Liver (tissue), 9 donors: ENCODE results near the gene RBM18. TPM values are rescaled to one million over a fixed set of nuclear protein-coding genes. Genes with fewer than 3 reads are reported as not detected.

Experiments used
- DNase-seq: peaks from one replicate; pipeline ENCODE4 v3.0.0-alpha.2; 2017; ENCODE audit warnings: low spot score
- H3K27ac ChIP-seq, 2 donors: one replicate each; pipeline ENCODE4 v1.7.0; 2013; ENCODE audit warnings: inconsistent platforms in 2 of 2, low read length in 2 of 2, control low read depth in 1 of 2, low read depth in 1 of 2, mild to moderate bottlenecking in 1 of 2
- H3K27me3 ChIP-seq, 4 donors: one replicate each; pipeline versions ENCODE4 v1.6.1 to v1.7.0; 2013; ENCODE audit warnings: low read length in 3 of 4, inconsistent platforms in 1 of 4, mild to moderate bottlenecking in 1 of 4, moderate library complexity in 1 of 4; ENCODE audit not compliant: control insufficient read depth in 4 of 4, insufficient read depth in 4 of 4
- H3K36me3 ChIP-seq, 4 donors: one replicate each; pipeline versions ENCODE4 v1.6.1 to v1.7.0; 2013; ENCODE audit warnings: low read length in 3 of 4, mild to moderate bottlenecking in 3 of 4, low read depth in 1 of 4, moderate library complexity in 1 of 4; ENCODE audit not compliant: control insufficient read depth in 4 of 4, insufficient read depth in 3 of 4
- H3K4me1 ChIP-seq, 4 donors: one replicate each; pipeline versions ENCODE4 v1.6.1 to v1.7.0; 2013; ENCODE audit warnings: low read length in 3 of 4, mild to moderate bottlenecking in 3 of 4, moderate library complexity in 1 of 4; ENCODE audit not compliant: control insufficient read depth in 4 of 4, insufficient read depth in 4 of 4
- H3K4me3 ChIP-seq, 3 donors: one replicate each; pipeline versions ENCODE4 v1.6.1 to v1.7.0; 2013; ENCODE audit warnings: low read length in 3 of 3, control low read depth in 1 of 3, low read depth in 1 of 3, mild to moderate bottlenecking in 1 of 3
- H3K9ac ChIP-seq, 2 donors: one replicate each; pipeline ENCODE4 v1.7.0; 2013; ENCODE audit warnings: low read length in 2 of 2, mild to moderate bottlenecking in 2 of 2, moderate library complexity in 2 of 2, control low read depth in 1 of 2, low read depth in 1 of 2
- H3K9me3 ChIP-seq, 4 donors: one replicate each; pipeline versions ENCODE4 v1.6.1 to v1.7.0; 2013; ENCODE audit warnings: low read length in 3 of 4; ENCODE audit not compliant: control insufficient read depth in 4 of 4
- ATF3 ChIP-seq: IDR thresholded peaks from 2 replicates; pipeline ENCODE4 v1.6.1; 2016; ENCODE audit warnings: antibody characterized with exemption
- CTCF ChIP-seq: fragments of 150-350 bp; IDR thresholded peaks from 2 replicates; pipeline ENCODE4 v1.5.1; 2017; ENCODE audit warnings: improper control_type of control experiment, low read depth, low read length; ENCODE audit not compliant: missing input control
- EGR1 ChIP-seq, 2 donors: IDR thresholded peaks; 2 replicates each; pipeline ENCODE4 v1.6.1; 2016 to 2018; ENCODE audit warnings: antibody characterized with exemption in 2 of 2, low read depth in 2 of 2
- FOXA1 ChIP-seq: IDR thresholded peaks from 2 replicates; pipeline ENCODE4 v1.6.1; 2016; ENCODE audit warnings: antibody characterized with exemption
- GABPA ChIP-seq, 2 donors: IDR thresholded peaks in 1 of 2; conservative IDR thresholded peaks in 1 of 2; 2 replicates each; pipeline ENCODE4 v1.6.1; 2016; ENCODE audit warnings: antibody characterized with exemption in 2 of 2, mild to moderate bottlenecking in 1 of 2, moderate library complexity in 1 of 2
- HNF4A ChIP-seq, 2 donors: conservative IDR thresholded peaks; 2 replicates each; pipeline ENCODE4 v1.6.1; 2016; ENCODE audit warnings: antibody characterized with exemption in 2 of 2, mild to moderate bottlenecking in 2 of 2
- HNF4G ChIP-seq: IDR thresholded peaks from 2 replicates; pipeline ENCODE4 v1.6.1; 2016; ENCODE audit warnings: antibody characterized with exemption
- JUND ChIP-seq, 2 donors: IDR thresholded peaks; 2 replicates each; pipeline ENCODE4 v1.6.1; 2016; ENCODE audit warnings: antibody characterized with exemption in 2 of 2
- MAX ChIP-seq: IDR thresholded peaks from 2 replicates; pipeline ENCODE4 v1.6.1; 2016; ENCODE audit warnings: antibody characterized with exemption
- SP1 ChIP-seq: IDR thresholded peaks from 2 replicates; pipeline ENCODE4 v1.6.1; 2018; ENCODE audit warnings: antibody characterized with exemption, mild to moderate bottlenecking
- TAF1 ChIP-seq: conservative IDR thresholded peaks from 2 replicates; pipeline ENCODE4 v1.6.1; 2016; ENCODE audit warnings: antibody characterized with exemption, mild to moderate bottlenecking
- YY1 ChIP-seq: IDR thresholded peaks from 2 replicates; pipeline ENCODE4 v1.6.1; 2016; ENCODE audit warnings: antibody characterized with exemption, mild to moderate bottlenecking
- ZBTB33 ChIP-seq: IDR thresholded peaks from 2 replicates; pipeline ENCODE4 v1.6.1; 2016; ENCODE audit warnings: antibody characterized with exemption
- WGBS: extraction: QIAGEN DNeasy Blood & Tissue Kit; methylation state at CpG from one replicate; pipeline ENCODE4 v1.1.7; 2013; 5-methylcytosine and 5-hydroxymethylcytosine counted together
- polyA plus RNA-seq, 2 donors: library from polyadenylated mRNA; stranded (reverse) in 1 of 2; unstranded in 1 of 2; fragments of 200-250 nt in 1 of 2; fragments of >200 nt in 1 of 2; fragmentation: Nextera tagmentation in 1 of 2; extraction: Ambion mirVana in 1 of 2; gene quantifications; one replicate each; pipeline versions ENCODE4 v1.2.1 to v1.2.3, GENCODE V29; 2013 to 2015
- total RNA-seq, 2 donors: library from RNA; depleted of rRNA; stranded (reverse); fragments of >200 nt; gene quantifications; one replicate each; pipeline ENCODE4 v1.2.3, GENCODE V29; 2014
- donor health status: healthy.
- donor health status: healthy.
- donor health status: healthy.
- donor health status: healthy.
- donor health status: healthy.

RBM18 gene
- total and polyA plus RNA-seq, 4 donors = 3.4 to 7.7 (median 5.5) TPM

- WGBS = 92% methylated on average over 5 of the region's 5 CpGs
- TF ChIP-seq JUND (IDR thresholded peaks at IDR 0.05) (no peak), SP1 (no peak), HNF4A (conservative IDR thresholded peaks at IDR 0.05) (no peak), EGR1 (IDR thresholded peaks at IDR 0.05; ENCODE audit: low read depth in 2 of 2) (no peak), FOXA1 (no peak), ZBTB33 (no peak), YY1 (no peak), CTCF (no peak)
- Histone ChIP-seq H3K36me3 (peaks cover 4 to 20% (median 13%) of the 10 kb centered on the region in 4 donors), H3K27me3 (no peaks in the 10 kb centered on the region), H3K9me3 (no peaks in the 10 kb centered on the region), H3K9ac (no peak overlapping the region), H3K4me3 (no peak overlapping the region), H3K4me1 (no peaks in the 10 kb centered on the region), H3K27ac (no peak overlapping the region)
- no peak for DNase-seq
Observed at GRCh38 chr9:122302237-122303093, 37.8 kb upstream of the RBM18 start.

GRCh38 chr9:122297512-122297911, 32.9 kb upstream of the RBM18 start:
- Histone ChIP-seq H3K36me3 (peaks cover 4 to 26% (median 9%) of the 10 kb centered on the region in 4 donors), H3K4me3 (no peak overlapping the region), H3K4me1 (peaks cover 2 to 8% (median 4%) of the 10 kb centered on the region in 4 donors), H3K27me3 (no peaks in the 10 kb centered on the region), H3K9ac (no peak overlapping the region), H3K9me3 (no peaks in the 10 kb centered on the region), H3K27ac (no peak overlapping the region)
- DNase-seq = no peak
- 92% methylated on average over 3 of the region's 3 CpGs for WGBS
- TF ChIP-seq ATF3 (no peak), TAF1 (no peak), MAX (no peak), ZBTB33 (no peak), GABPA (IDR thresholded peaks at IDR 0.05 in 1 of 2, conservative IDR thresholded peaks at IDR 0.05 in 1 of 2) (no peak), HNF4G (no peak)
